Left renal cortex interstitium (tissue), 4 donors: ENCODE data around the gene MYO15B. TPM values are rescaled to one million over a fixed set of nuclear protein-coding genes. Genes with fewer than 3 reads are reported as not detected.

Experiments used
- DNase-seq, 4 donors: peaks; one replicate each; pipeline ENCODE4 v3.0.0-alpha.2; 2013; ENCODE audit warnings: low read depth in 4 of 4, low spot score in 2 of 4, missing footprints in 1 of 4
- polyA plus RNA-seq, 4 donors: library from polyadenylated mRNA; unstranded; fragments of 120-200 nt; gene quantifications; one replicate each; pipeline ENCODE4 v1.2.1, GENCODE V29; 2013; ENCODE audit not compliant: insufficient read length in 4 of 4

MYO15B gene
- polyA plus RNA-seq, 4 donors: 91.3 to 262 (median 168) TPM

DNA sequence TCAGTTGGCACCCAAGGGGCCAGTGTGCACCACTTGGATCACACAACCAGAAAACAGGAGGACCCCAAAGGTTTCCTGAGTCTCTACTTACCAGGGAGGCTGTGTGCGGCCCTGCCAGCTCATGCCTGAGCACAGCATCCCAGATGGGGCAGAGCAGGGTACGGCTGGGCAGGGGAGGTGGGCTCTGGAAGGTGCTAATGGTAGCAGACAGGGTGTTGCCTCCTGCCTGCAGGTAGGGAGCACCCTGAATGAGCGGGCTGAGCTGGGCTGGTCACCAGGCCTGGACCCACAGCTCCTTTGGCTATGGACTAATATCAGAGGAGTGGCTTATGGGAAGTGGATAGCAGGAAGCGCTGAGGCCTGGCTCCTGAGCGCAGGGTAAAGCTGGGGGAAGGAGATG lies 64.7 kb downstream of the MYO15B start:
- DNase-seq: no peak

DNA sequence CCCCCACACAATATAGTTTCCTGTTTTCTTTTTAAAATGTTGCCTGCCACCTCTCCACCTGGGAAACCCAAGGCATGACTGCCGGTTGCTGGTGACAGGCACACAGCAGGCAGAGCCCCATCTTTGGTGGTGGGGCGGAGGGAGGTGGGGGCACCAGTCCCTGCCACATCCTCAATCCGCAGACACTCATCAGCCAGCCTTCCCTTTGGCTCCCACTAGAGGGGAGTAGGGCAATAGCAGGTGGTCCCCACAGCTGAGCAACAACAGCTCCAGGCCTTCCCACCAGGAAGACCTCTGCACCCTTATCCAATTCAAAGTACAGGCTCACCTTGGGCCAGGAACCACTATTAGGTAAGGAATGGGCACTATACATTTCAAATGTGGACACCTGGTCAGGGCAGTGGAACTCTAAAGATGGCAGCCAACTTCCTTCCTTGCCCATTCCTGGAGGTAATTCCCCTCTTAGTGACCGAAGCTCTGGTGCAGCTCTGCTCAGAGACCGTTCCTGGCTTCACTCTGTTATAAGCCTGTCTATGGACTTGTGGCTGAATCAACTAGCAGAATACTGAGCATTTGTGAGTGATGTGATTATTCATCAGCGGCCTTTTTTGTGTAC lies 65.4 kb downstream of the MYO15B start:
- no peak for DNase-seq

- no peak for DNase-seq
Measured at GRCh38 chr17:75654176-75654575, 66.6 kb downstream of the MYO15B start.

DNA sequence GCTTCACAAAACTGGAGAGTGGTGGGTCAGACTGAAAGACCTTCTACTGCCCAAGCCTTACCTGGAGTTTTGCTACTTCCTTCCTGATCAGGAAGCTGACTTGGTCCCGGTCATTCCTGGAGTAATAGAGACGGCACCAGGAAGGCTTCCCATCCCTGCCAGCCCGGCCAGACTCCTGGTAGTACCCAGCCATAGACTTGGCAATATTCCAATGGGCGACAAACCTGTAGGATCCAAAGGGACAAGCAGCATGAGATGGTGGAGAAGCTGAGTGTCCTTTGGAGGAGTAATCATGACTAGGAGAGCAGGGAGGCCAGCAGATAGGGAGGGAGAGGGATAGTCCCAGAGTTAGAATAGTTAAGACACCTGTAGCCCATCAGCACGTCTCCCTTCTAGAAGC lies 70.6 kb downstream of the MYO15B start:
- no peak for DNase-seq

DNA sequence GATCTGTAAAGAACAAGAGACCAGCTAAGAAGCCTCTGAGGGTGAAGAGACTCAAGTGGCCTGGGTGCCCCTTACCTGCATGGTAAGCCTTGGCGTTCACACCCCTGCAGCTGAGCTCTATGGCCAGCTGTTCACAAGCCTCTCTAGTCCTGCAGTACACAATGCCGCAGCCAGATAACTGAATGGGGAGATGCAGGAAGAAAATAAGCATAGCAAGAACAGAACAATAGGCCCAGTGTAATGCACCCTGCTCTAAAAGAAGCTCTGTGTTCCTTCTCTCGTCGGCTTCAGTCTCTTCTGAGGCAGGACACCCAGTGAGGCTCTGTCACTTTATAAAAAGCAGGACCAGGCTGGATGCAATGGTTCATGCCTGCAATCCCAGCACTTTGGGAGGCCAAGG lies 73.9 kb downstream of the MYO15B start:
- no peak for DNase-seq

DNA sequence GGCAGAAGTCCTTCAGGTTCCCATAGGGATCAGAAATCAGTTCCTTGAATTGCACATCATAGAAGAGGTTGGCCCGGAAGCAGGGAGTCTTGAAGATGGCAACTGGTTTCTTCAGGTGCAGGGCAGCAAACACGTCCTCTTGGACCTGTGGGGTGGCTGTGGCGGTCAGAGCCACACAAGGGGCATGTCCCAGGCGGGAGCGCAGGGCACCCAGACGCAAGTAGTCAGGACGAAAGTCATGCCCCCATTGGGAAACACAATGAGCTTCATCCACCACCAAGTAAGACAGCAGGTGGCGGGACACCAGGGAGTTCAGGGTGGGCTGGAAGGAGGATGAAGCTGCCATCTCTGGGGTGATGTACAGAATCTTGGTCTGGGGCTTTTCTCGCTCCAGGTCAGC lies 74.9 kb downstream of the MYO15B start:
- DNase-seq: no peak

DNA sequence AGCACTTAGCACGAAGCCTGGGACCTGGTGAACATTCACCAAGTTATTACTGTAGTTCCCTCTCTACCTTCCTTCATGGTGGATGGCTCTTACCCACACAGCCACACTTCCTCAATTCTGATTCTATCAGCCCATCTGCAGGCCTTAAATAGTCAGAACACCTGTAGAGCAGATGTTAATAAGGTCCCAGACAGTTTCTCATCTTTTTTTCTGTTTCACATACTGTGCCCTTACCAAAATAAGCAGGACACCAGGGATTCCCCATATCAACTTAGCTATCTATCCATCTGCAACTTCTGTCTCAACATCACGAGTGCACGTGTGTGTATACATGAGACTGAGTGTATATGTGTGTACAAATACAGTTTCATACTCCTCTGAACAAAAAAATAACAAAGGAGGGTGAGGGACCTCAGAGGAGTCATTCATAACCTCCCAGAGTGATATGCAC lies 76.5 kb downstream of the MYO15B start:
- no peak for DNase-seq

DNA sequence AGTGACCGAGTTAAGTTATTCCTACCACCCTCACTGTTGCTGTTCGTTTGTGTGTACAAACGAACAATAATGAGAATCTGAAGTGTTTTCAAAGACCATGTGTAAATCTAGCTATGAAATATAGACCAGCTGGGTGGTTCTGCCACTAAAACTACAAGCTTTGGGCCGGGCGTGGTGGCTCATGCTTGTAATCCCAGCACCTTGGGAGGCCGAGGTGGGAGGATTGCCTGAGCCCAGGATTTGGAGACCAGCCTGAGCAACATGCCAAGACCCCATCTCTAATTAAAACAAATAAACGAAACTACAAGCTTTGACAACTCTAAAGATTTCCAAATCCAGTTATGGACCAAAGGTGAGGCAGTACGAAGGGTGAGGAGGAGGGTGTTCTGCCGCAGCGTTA lies 78.4 kb downstream of the MYO15B start:
- DNase-seq: no peak

DNA sequence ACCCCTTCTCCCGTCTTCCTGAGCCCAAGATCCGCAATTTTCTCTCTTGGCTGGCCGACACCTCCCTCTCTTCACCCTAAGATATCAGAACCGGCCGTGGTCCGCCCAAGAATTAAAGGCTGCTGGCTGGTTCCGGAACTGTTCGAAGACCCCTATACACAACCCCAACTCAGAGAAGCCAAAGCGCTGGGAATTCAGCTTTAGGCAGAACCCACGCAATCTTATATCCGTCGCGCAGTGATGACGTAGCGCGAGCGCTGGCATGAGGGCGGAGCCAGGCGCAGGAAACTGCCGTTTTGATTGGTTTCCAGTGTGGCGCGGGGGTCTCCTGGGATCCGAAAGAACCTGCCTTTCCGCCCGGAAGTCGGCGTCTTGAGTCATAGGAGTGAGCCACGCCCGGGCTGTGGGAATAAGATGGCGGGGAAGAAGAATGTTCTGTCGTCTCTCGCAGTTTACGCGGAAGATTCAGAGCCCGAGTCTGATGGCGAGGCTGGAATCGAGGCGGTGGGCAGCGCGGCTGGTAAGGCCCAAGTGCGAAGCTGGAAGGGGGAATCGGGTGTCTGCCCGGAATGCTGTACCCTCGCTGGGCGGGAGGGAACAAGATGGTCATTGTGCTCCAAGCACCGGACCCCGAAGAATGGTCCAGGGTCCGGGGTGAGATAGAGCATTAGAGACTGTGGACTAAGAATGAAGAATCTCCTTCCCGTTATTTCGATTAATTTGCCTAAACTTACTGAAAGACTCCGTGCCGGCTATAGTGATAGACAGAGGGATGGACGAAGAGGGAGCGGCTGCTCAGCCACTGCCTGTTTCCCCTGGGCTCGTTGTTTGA lies 79.6 kb downstream of the MYO15B start, which contains the start of the genes RECQL5 and SAP30BP:
Gene RECQL5 (minus strand): TSS at position 196 of the 832 bp plus-strand sequence. CDS start 597 bp downstream, outside the sequence.
Gene SAP30BP (plus strand): TSS at position 380 of the 832 bp plus-strand sequence. CDS start 35 bp downstream, at position 415.
- DNase-seq: peak; percentile 93 to 99 (median 96)

- DNase-seq: no peak
Measured at GRCh38 chr17:75667825-75668224, 80.2 kb downstream of the MYO15B start.

DNA sequence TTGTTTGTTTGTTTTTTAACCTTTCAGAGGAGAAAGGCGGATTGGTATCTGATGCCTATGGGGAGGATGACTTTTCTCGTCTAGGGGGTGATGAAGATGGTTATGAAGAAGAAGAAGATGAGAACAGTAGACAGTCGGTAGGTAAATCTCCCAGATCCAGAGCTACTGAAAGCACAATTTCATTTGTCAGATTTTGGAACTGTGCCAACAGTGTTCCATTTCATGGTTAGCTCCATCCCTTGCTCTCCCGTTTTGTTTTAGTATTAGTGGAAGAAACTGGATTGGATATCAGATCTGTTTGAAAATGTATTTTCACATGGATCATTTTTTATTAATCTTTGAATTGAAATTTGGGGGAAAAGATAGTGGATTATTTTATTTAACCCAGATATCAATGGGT lies 80.9 kb downstream of the MYO15B start:
- no peak for DNase-seq

- no peak for DNase-seq
Measured at GRCh38 chr17:75670868-75671267, 83.3 kb downstream of the MYO15B start.

- no peak for DNase-seq
Measured at GRCh38 chr17:75672011-75672410, 84.4 kb downstream of the MYO15B start.

GRCh38 chr17:75673487-75673886 lies 85.9 kb downstream of the MYO15B start:
- no peak for DNase-seq

Other genes starting within 250 kb of the MYO15B start
- 100 to 1,000 TPM in 2 of 4 donors, 10 to 100 TPM in 2; 91.2 to 109 (median 101) TPM for gene GRB2, start 182.1 kb upstream of the MYO15B start, polyA plus RNA-seq
- gene TMEM94, start 131.2 kb upstream of the MYO15B start, polyA plus RNA-seq: 100 to 1,000 TPM in 1 of 4 donors, 10 to 100 TPM in 3; 69.8 to 118 (median 80.8) TPM
- gene CASKIN2, start 72.3 kb upstream of the MYO15B start, polyA plus RNA-seq: 10 to 100 TPM; 28.5 to 35.0 (median 32.4) TPM
- gene TSEN54, start 71.3 kb upstream of the MYO15B start, polyA plus RNA-seq: 10 to 100 TPM; 38.7 to 68.8 (median 55.0) TPM
- gene LLGL2, start 62.1 kb upstream of the MYO15B start, polyA plus RNA-seq: 100 to 1,000 TPM in 1 of 4 donors, 10 to 100 TPM in 3; 40.3 to 106 (median 77.2) TPM
- gene SMIM5, start 45.6 kb downstream of the MYO15B start, polyA plus RNA-seq: 1 to 10 TPM; 5.0 to 9.9 (median 6.5) TPM
- 10 to 100 TPM; 31.6 to 59.3 (median 46.1) TPM for gene RECQL5, start 79.4 kb downstream of the MYO15B start, polyA plus RNA-seq
- 100 to 1,000 TPM in 2 of 4 donors, 10 to 100 TPM in 2; 89.1 to 103 (median 97.9) TPM for gene SAP30BP, start 79.5 kb downstream of the MYO15B start, polyA plus RNA-seq
- gene ITGB4, start 133.7 kb downstream of the MYO15B start, polyA plus RNA-seq: 10 to 100 TPM; 11.3 to 16.5 (median 11.6) TPM
- gene GALK1, start 177.4 kb downstream of the MYO15B start, polyA plus RNA-seq: 10 to 100 TPM; 25.3 to 41.3 (median 32.1) TPM
- 10 to 100 TPM; 32.5 to 55.4 (median 44.9) TPM for gene UNK, start 197.0 kb downstream of the MYO15B start, polyA plus RNA-seq